HG03135 (cell line): Measurements from ENCODE around the gene SLC26A5.
"Not testable (repeated sequence)": the region's sequence is repeated elsewhere in the genome, so short reads cannot be mapped to it uniquely, and the experiment has no call there.

ENCODE experiments used
- ATAC-seq: cut with Tn5 transposase; IDR thresholded peaks from one replicate; pipeline ENCODE4 v1.9.1; 2021; ENCODE audit warnings: mild to moderate bottlenecking, moderate library complexity; ENCODE audit not compliant: unreplicated experiment

The SLC26A5 gene

DNA sequence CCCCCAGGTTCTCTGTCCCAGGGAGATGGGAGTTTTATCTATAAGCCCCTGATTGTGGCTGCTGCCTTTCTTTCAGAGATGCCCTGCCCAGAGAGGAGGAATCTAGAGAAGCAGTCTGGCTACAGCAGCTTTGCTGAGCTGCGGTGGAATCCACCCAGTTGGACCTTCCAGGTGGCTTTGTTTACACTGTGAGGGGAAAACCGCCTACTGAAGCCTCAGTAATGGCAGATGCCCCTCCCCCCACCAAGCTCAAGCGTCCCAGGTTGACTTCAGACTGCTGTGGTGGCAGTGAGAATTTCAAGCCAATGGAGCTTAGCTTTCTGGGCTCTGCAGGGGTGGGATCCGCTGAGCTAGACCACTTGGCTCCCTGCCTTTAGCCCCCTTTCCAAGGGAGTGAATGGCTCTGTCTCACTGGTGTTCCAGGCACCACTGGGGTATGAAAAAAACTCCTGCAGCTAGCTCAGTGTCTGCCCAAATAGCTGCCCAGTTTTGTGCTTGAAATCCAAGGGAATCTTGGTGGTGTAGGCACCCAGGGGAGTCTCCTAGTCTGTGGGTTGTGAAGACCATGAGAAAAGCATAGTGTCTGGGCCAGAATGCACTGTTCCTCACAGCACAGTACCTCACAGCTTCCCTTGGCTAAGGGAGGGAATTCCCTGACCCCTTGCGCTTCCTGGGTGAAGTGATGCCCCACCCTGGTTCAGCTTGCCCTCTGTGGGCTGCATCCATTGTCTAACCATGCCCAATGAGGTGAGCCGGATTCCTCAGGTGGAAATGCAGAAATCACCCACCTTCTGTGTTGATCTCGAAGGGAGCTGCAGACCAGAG, 40.0 kb downstream of the SLC26A5 start:
- ATAC-seq: not testable (repeated sequence)

DNA sequence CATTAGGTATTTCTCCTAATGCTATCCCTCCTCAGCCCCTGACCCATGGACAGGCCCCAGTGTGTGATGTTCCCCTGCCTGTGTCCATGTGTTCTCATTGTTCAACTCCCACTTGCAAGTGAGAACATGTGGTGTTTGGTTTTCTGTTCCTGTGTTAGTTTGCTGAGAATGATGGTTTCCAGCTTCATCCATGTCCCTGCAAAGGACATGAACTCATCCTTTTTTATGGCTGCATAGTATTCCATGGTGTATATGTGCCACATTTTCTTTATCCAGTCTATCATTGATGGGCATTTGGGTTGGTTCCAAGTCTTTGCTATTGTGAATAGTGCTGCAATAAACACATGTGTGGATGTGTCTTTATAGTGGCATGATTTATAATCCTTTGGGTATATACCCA, 46.3 kb downstream of the SLC26A5 start:
- not testable (repeated sequence) for ATAC-seq

GRCh38 chr7:103398483-103399127, 47.4 kb downstream of the SLC26A5 start:
- no peak for ATAC-seq

DNA sequence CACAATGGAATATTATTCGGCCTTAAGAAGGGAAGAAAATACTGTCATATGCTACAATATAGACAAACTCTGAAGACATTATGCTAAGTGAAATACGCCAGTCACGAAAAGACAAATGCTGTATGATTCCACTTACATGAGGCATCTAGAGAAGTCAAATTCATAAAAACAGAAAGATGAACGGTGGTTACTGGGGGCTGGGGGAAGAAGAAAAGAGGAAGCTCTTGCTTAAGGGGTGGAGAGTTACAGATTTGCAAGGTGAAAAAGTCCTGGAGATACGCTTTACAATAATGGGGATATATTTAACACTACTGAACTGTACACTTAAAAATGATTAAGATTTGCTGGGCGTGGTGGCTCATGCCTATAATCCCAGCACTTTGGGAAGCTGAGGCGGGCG, 49.5 kb downstream of the SLC26A5 start:
- no peak for ATAC-seq

GRCh38 chr7:103395071-103395470, 50.9 kb downstream of the SLC26A5 start:
- ATAC-seq: no peak

DNA sequence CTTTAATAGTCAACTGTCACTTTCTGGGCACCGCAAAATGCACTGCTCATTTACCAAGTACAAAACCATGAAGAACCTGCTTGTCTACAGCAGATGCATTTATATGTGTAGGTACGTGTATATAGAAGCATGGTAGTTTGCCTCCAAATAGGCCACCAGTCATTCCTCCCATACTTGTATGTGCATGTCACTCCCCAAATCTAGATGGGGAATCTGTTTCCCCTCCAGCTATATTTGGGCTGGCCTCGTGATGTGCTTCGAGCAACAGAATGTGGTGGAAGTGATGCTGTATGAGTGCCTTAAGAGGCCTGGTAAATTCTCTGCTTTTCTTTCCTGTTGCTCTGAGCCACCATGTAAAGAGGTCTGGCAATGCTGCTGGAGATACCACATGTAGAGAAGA, 51.4 kb downstream of the SLC26A5 start:
- no peak for ATAC-seq

- no peak for ATAC-seq
Observed at GRCh38 chr7:103391976-103392375, 54.0 kb downstream of the SLC26A5 start.

DNA sequence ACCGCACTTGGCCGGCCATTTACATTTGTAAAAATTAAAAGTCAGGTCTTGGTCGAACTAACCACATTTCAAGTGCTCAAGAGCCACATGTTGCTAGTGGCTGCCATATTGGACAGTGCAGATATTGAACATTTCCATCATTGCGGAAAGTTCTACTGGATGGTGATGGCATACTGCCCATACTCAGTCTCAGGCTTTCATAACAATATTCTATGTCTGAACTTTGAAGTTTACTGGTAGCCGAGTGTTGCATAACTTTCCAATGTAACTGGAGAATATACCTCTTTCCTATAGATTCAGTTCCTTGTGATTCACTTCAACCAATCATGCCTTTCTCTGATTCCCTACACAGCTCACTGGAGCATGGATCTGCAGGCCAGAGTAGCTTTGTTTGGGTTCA, 54.9 kb downstream of the SLC26A5 start:
- no peak for ATAC-seq

DNA sequence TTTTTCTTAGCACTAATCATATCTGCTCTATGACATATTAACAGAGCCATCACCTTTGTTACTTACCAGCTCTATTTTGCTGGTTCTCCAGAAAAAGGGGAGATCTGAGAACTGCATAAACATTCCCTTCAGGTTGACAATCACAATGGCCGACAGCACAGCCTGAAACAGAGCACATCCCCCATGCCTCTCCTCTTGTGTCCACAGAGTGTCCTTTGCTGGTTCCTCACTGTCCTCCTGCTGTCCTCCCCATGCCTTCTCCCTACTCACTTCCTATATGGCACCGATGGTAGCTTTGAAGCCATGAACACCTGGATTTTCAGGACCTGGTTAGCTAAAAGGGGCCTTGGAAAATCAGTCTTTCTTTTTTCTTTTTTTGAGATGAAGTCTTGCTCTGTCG, 56.7 kb downstream of the SLC26A5 start:
- ATAC-seq: no peak

- ATAC-seq: no peak
Observed at GRCh38 chr7:103388469-103389140, 57.4 kb downstream of the SLC26A5 start.

DNA sequence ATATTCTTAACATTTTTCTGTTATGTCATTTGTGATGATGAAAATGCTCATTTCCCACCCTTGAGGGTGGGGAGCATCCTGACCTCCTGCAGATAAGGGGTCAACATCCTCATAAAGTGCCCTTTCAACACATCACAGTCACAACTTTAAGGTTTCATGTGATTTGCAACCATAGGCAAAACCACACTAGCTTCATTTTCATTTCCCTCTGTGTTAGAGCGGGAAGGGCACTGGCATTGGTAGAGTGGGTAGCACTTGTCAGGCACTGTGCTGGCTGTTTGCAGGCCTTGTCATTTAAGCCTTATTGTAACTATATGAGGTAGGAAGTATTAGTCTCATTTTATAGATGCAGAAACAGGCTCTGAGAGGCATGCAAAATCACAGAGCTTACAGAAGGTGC, 58.8 kb downstream of the SLC26A5 start:
- ATAC-seq: no peak

DNA sequence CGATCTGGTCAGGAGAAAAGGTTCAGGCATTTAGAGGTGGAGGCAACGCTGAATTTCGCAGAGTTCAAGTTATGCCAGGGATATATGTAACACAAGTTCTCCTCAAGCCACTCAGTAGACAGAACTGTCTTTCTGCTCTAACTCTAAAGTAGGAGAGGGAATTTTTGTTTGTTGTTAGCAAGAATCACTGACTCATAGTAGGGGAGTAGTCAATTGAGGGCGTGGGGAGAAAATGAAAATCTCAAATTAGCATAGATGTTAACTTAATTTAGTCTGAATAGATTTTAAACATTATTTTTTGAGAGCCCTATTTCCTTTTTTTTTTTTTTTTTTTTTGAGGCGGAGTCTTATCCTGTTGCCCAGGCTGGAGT, 64.0 kb downstream of the SLC26A5 start:
- ATAC-seq: no peak

GRCh38 chr7:103381280-103382031, 64.6 kb downstream of the SLC26A5 start:
- no peak for ATAC-seq

- ATAC-seq: no peak
Observed at GRCh38 chr7:103380395-103381191, 65.4 kb downstream of the SLC26A5 start.

- ATAC-seq: no peak
Observed at GRCh38 chr7:103379270-103379975, 66.6 kb downstream of the SLC26A5 start.

- no peak for ATAC-seq
Observed at GRCh38 chr7:103373866-103374643, 72.0 kb downstream of the SLC26A5 start.

GRCh38 chr7:103369432-103369831, 76.6 kb downstream of the SLC26A5 start:
- ATAC-seq: no peak

DNA sequence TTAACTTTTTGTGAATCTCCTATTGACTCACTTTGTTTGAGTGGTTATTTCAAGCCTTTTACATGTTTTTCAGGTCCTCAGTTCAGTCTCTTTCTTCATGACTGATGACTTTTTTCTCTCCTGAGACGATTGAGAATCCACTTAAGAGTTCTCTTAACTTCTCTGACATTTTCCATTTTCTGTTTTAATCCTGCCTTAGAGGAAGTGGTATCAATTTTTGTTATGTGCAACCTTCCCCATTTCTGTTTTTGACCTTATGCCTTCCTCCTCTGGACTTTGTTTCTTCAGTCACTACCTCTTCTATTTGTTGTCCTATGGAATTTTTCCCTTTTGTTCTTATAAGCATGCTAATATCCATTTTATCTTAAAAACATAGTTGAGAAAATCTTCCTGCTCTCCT, 96.2 kb downstream of the SLC26A5 start:
- no peak for ATAC-seq

GRCh38 chr7:103348959-103349358, 97.0 kb downstream of the SLC26A5 start:
- no peak for ATAC-seq
